ENCODE results near the gene REEP6. TPM values are rescaled to one million over a fixed set of nuclear protein-coding genes. Genes with fewer than 3 reads are reported as not detected.

Gene REEP6
- total RNA-seq, 1 donor from 2014 or later: 21.5 TPM

DNA sequence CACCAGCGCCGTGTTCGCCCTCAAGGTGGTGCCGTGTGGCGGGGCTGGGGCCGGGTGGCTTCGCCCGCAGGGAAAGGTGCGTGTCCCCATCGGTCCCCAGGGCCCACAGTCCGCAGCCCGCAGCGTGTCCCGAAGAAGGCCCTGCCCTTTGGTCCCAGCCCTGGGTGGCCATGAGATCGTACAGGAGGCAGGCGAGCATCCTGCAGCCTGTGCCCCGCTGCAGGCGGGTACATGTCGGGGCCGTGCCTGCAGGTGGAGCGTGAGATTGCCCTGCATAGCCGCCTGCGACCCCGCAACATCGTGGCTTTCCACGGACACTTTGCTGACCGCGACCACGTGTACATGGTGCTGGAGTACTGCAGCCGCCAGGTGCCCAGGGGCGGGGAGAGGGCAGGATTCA lies 34.4 kb downstream of the REEP6 start:
- no peak for DNase-seq
- peaks cover 7% of the 10 kb centered on the region for H3K36me3 Mint-ChIP-seq (ENCODE audit: unreplicated experiment)
- peaks cover 15% of the 10 kb centered on the region for H3K9me3 Mint-ChIP-seq (ENCODE audit: unreplicated experiment)
- H3K27me3 Mint-ChIP-seq (ENCODE audit: unreplicated experiment): peaks cover 22% of the 10 kb centered on the region
- no peak overlapping the region for H3K4me3 Mint-ChIP-seq (ENCODE audit: unreplicated experiment)
- H3K4me1 Mint-ChIP-seq (ENCODE audit: low read depth, unreplicated experiment): peaks cover 3% of the 10 kb centered on the region
- TF ChIP-seq, protein P1, sequence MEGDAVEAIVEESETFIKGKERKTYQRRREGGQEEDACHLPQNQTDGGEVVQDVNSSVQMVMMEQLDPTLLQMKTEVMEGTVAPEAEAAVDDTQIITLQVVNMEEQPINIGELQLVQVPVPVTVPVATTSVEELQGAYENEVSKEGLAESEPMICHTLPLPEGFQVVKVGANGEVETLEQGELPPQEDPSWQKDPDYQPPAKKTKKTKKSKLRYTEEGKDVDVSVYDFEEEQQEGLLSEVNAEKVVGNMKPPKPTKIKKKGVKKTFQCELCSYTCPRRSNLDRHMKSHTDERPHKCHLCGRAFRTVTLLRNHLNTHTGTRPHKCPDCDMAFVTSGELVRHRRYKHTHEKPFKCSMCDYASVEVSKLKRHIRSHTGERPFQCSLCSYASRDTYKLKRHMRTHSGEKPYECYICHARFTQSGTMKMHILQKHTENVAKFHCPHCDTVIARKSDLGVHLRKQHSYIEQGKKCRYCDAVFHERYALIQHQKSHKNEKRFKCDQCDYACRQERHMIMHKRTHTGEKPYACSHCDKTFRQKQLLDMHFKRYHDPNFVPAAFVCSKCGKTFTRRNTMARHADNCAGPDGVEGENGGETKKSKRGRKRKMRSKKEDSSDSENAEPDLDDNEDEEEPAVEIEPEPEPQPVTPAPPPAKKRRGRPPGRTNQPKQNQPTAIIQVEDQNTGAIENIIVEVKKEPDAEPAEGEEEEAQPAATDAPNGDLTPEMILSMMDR (IDR thresholded peaks at IDR 0.05; ENCODE audit: partially characterized antibody, unreplicated experiment): no peak
- H3K27ac Mint-ChIP-seq (ENCODE audit: unreplicated experiment): no peak overlapping the region

DNA sequence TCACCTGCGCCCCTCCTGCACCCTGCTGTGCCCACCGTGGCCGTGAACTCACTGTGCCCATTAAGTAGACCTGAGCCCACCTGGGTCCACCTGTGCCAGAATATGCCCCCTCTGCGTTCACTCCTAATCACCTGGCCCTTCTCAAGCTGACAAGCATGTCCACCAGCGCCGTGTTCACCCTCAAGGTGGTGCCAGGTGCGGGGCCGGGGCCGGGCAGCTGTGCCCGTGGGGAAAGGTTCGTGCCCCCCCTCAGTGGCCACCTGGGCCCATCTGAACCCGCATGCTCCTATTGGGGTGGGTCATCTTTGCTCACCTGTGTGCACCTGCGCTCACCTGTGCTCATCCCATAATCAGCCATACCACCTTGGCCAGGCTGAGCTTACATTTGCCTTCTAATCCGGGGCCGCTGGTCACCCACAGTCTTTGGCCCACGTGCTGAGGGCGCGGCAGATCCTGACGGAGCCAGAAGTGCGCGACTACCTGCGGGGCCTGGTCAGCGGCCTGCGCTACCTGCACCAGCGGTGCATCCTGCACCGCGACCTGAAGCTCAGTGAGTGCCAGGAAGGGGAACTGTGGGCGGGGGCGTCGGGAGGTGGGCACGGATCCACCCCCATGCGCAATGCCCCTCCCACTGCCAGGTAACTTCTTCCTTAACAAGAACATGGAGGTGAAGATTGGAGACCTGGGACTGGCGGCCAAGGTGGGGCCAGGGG lies 35.2 kb downstream of the REEP6 start:
- Mint-ChIP-seq H3K27ac (ENCODE audit: unreplicated experiment) (no peak overlapping the region), H3K36me3 (ENCODE audit: unreplicated experiment) (peaks cover 7% of the 10 kb centered on the region), H3K9me3 (ENCODE audit: unreplicated experiment) (peaks cover 13% of the 10 kb centered on the region), H3K4me1 (ENCODE audit: low read depth, unreplicated experiment) (peaks cover 3% of the 10 kb centered on the region), H3K27me3 (ENCODE audit: unreplicated experiment) (peaks cover 22% of the 10 kb centered on the region), H3K4me3 (ENCODE audit: unreplicated experiment) (no peak overlapping the region)
- no peak for DNase-seq
- TF ChIP-seq, protein P1 (IDR thresholded peaks at IDR 0.05; ENCODE audit: partially characterized antibody, unreplicated experiment): no peak

DNA sequence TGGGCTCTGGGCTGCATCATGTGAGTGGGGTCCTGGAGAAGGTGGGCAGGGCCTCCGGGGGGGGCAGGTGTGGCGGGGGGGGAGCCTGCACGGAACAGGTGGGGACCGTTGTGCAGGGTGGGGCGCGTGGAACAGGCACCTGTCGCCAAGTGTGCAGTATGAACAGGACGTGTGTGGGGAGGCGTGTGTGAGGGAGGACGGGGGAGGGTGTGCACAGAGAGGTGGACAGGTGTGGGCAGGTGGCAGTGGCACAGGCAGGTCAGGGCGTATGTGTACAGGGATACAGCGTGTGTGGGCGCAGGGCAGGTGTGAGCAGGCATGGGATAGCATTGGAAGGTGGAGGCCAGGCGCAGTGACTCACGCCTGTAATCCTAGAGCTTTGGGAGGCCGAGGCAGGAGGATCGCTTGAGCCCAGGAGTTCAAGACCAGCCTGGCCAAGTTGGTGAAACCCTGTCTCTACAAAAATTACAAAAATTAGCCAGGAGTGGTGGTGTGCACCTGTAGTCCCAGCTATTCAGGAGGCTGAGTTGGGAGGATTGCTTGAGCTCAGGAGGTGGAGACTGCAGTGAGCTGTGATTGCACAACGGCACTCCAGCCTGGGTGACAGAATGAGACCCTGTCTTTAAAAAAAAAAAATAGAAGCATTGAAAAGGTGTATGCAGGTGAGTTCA lies 36.1 kb downstream of the REEP6 start:
- Mint-ChIP-seq H3K27ac (ENCODE audit: unreplicated experiment) (no peak overlapping the region), H3K27me3 (ENCODE audit: unreplicated experiment) (peaks cover 23% of the 10 kb centered on the region), H3K4me3 (ENCODE audit: unreplicated experiment) (no peak overlapping the region), H3K4me1 (ENCODE audit: low read depth, unreplicated experiment) (peaks cover 3% of the 10 kb centered on the region), H3K36me3 (ENCODE audit: unreplicated experiment) (peaks cover 7% of the 10 kb centered on the region), H3K9me3 (ENCODE audit: unreplicated experiment) (peaks cover 14% of the 10 kb centered on the region)
- DNase-seq: no peak
- TF ChIP-seq, protein P1 (IDR thresholded peaks at IDR 0.05; ENCODE audit: partially characterized antibody, unreplicated experiment): no peak

DNA sequence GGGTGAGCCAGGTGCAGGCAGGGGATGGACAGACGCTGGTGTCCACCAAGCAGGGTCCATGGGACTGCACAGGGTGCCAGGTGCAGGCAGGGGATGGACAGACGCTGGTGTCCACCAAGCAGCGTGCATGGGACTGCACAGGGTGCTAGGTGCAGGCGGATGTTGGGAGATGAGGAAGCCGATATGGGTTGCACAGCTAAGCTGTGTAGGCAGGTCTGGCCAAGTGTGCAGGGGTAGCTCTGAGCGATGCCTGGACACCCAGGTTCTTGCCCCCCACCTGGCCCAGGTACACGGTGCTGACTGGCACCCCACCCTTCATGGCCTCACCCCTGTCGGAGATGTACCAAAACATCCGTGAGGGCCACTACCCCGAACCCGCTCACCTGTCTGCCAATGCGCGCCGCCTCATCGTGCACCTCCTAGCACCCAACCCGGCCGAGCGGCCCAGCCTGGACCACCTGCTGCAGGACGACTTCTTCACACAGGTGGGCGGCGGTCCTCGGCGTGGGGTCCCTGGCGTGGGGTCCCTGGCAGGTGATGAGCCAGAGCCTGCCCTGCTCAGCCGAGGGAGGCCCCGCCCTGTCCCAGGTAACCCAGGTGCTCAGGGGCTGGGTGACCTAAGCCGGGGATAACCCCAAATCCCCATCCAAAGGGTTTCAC lies 36.8 kb downstream of the REEP6 start:
- no peak for DNase-seq
- Mint-ChIP-seq H3K4me3 (ENCODE audit: unreplicated experiment) (no peak overlapping the region), H3K27me3 (ENCODE audit: unreplicated experiment) (peaks cover 23% of the 10 kb centered on the region), H3K9me3 (ENCODE audit: unreplicated experiment) (peaks cover 15% of the 10 kb centered on the region), H3K27ac (ENCODE audit: unreplicated experiment) (no peak overlapping the region), H3K36me3 (ENCODE audit: unreplicated experiment) (peaks cover 7% of the 10 kb centered on the region), H3K4me1 (ENCODE audit: low read depth, unreplicated experiment) (peaks cover 3% of the 10 kb centered on the region)
- TF ChIP-seq, protein P1 (IDR thresholded peaks at IDR 0.05; ENCODE audit: partially characterized antibody, unreplicated experiment): no peak

Data from glutamatergic neuron (in vitro differentiated cells).